ENCODE results near the gene SLC35E2B.

The SLC35E2B gene

GRCh38 chr1:1624443-1625403 is 67.9 kb downstream of the SLC35E2B start:
- no peaks in the 10 kb centered on the region for H3K79me2 ChIP-seq (ENCODE audit: insufficient read depth, low read depth)
- no peak overlapping the region for H3K4me3 ChIP-seq (IDR thresholded peaks at IDR 0.05; ENCODE audit: insufficient read depth, low read depth, low read length)
- no peak for TF ChIP-seq CTCF (conservative IDR thresholded peaks at IDR 0.05; ENCODE audit: low read depth, low read length)
- no peaks in the 10 kb centered on the region for H4K20me1 ChIP-seq (ENCODE audit: insufficient read depth)
- H3K27ac ChIP-seq = no peak overlapping the region
- no peaks in the 10 kb centered on the region for H3K27me3 ChIP-seq (ENCODE audit: insufficient read depth, low read depth)
- H3K36me3 ChIP-seq (ENCODE audit: insufficient read depth) = no peaks in the 10 kb centered on the region
- H3K4me1 ChIP-seq (ENCODE audit: low read depth, poor library complexity, severe bottlenecking) = no peaks in the 10 kb centered on the region
- no peak overlapping the region for H3K9ac ChIP-seq
- no peak overlapping the region for H3K4me2 ChIP-seq
- no peak overlapping the region for H2AFZ ChIP-seq (ENCODE audit: low read depth)

- Histone ChIP-seq H3K9ac (no peak overlapping the region), H3K27ac (no peak overlapping the region), H3K79me2 (ENCODE audit: insufficient read depth, low read depth) (no peaks in the 10 kb centered on the region), H3K4me3 (IDR thresholded peaks at IDR 0.05; ENCODE audit: insufficient read depth, low read depth, low read length) (no peak overlapping the region), H2AFZ (ENCODE audit: low read depth) (no peak overlapping the region), H3K36me3 (ENCODE audit: insufficient read depth) (no peaks in the 10 kb centered on the region), H4K20me1 (ENCODE audit: insufficient read depth) (no peaks in the 10 kb centered on the region), H3K4me1 (ENCODE audit: low read depth, poor library complexity, severe bottlenecking) (no peaks in the 10 kb centered on the region), H3K27me3 (ENCODE audit: insufficient read depth, low read depth) (no peaks in the 10 kb centered on the region), H3K4me2 (no peak overlapping the region)
- no peak for TF ChIP-seq CTCF (conservative IDR thresholded peaks at IDR 0.05; ENCODE audit: low read depth, low read length)
Measured at GRCh38 chr1:1623631-1624442, 68.8 kb downstream of the SLC35E2B start.

- H3K4me2 ChIP-seq = no peak overlapping the region
- no peak overlapping the region for H2AFZ ChIP-seq (ENCODE audit: low read depth)
- H3K27me3 ChIP-seq (ENCODE audit: insufficient read depth, low read depth) = no peaks in the 10 kb centered on the region
- H3K79me2 ChIP-seq (ENCODE audit: insufficient read depth, low read depth) = no peaks in the 10 kb centered on the region
- H3K27ac ChIP-seq = no peak overlapping the region
- H3K4me1 ChIP-seq (ENCODE audit: low read depth, poor library complexity, severe bottlenecking) = no peaks in the 10 kb centered on the region
- H3K36me3 ChIP-seq (ENCODE audit: insufficient read depth) = no peaks in the 10 kb centered on the region
- no peak overlapping the region for H3K4me3 ChIP-seq (IDR thresholded peaks at IDR 0.05; ENCODE audit: insufficient read depth, low read depth, low read length)
- no peak for TF ChIP-seq CTCF (conservative IDR thresholded peaks at IDR 0.05; ENCODE audit: low read depth, low read length)
- H4K20me1 ChIP-seq (ENCODE audit: insufficient read depth) = no peaks in the 10 kb centered on the region
- H3K9ac ChIP-seq = no peak overlapping the region
Measured at GRCh38 chr1:1623181-1623630, 69.4 kb downstream of the SLC35E2B start.

GRCh38 chr1:1622788-1623094 is 69.9 kb downstream of the SLC35E2B start:
- Histone ChIP-seq H3K27ac (no peak overlapping the region), H2AFZ (ENCODE audit: low read depth) (no peak overlapping the region), H3K4me2 (no peak overlapping the region), H3K27me3 (ENCODE audit: insufficient read depth, low read depth) (no peaks in the 10 kb centered on the region), H4K20me1 (ENCODE audit: insufficient read depth) (no peaks in the 10 kb centered on the region), H3K36me3 (ENCODE audit: insufficient read depth) (no peaks in the 10 kb centered on the region), H3K4me1 (ENCODE audit: low read depth, poor library complexity, severe bottlenecking) (no peaks in the 10 kb centered on the region), H3K4me3 (IDR thresholded peaks at IDR 0.05; ENCODE audit: insufficient read depth, low read depth, low read length) (no peak overlapping the region), H3K9ac (no peak overlapping the region), H3K79me2 (ENCODE audit: insufficient read depth, low read depth) (no peaks in the 10 kb centered on the region)
- no peak for TF ChIP-seq CTCF (conservative IDR thresholded peaks at IDR 0.05; ENCODE audit: low read depth, low read length)
